Medulla oblongata (tissue), 1 donor: ENCODE data around the gene CHCHD1.
"Not testable (repeated sequence)": the region's sequence is repeated elsewhere in the genome, so short reads cannot be mapped to it uniquely, and the experiment has no call there.

Source experiments
- DNase-seq: peaks from one replicate; pipeline ENCODE4 v3.0.0-alpha.2; 2015; ENCODE audit errors: extremely low spot score

Gene CHCHD1

GRCh38 chr10:73793456-73793855 lies 11.6 kb downstream of the CHCHD1 start:
- DNase-seq = no peak

- DNase-seq = not testable (repeated sequence)
These were observed 13.6 kb downstream of the CHCHD1 start for GRCh38 chr10:73795491-73795890.

GRCh38 chr10:73796035-73796434 lies 14.2 kb downstream of the CHCHD1 start:
- not testable (repeated sequence) for DNase-seq

- no peak for DNase-seq
These were observed 14.9 kb downstream of the CHCHD1 start for GRCh38 chr10:73796766-73797165.

- DNase-seq = no peak
These were observed 15.6 kb downstream of the CHCHD1 start for GRCh38 chr10:73797324-73798025.

GRCh38 chr10:73798087-73798486 lies 16.2 kb downstream of the CHCHD1 start:
- no peak for DNase-seq

- DNase-seq = no peak
These were observed 17.2 kb downstream of the CHCHD1 start for GRCh38 chr10:73798927-73799560.

- no peak for DNase-seq
These were observed 18.2 kb downstream of the CHCHD1 start for GRCh38 chr10:73799899-73800559.

- DNase-seq = no peak
These were observed 18.9 kb downstream of the CHCHD1 start for GRCh38 chr10:73800560-73801252.

- DNase-seq = no peak
These were observed 19.4 kb downstream of the CHCHD1 start for GRCh38 chr10:73801253-73801590.

- no peak for DNase-seq
These were observed 20.6 kb downstream of the CHCHD1 start for GRCh38 chr10:73802276-73802991.

- peak; percentile 39 for DNase-seq
These were observed 21.9 kb downstream of the CHCHD1 start for GRCh38 chr10:73803680-73804286.

- DNase-seq = no peak
These were observed 24.5 kb downstream of the CHCHD1 start for GRCh38 chr10:73806176-73806950.

- DNase-seq = no peak
These were observed 25.6 kb downstream of the CHCHD1 start for GRCh38 chr10:73807471-73807870.

- DNase-seq = no peak
These were observed 26.4 kb downstream of the CHCHD1 start for GRCh38 chr10:73808021-73808815.

- DNase-seq = no peak
These were observed 27.4 kb downstream of the CHCHD1 start for GRCh38 chr10:73809061-73809818.

- DNase-seq = no peak
These were observed 28.5 kb downstream of the CHCHD1 start for GRCh38 chr10:73810358-73810734.

GRCh38 chr10:73810735-73811465 lies 29.1 kb downstream of the CHCHD1 start:
- no peak for DNase-seq
